HCT116 (cell line): ENCODE results near the gene ELF1.

Experiments
- POLR2AphosphoS5 ChIP-seq: IDR thresholded peaks from 2 replicates; pipeline ENCODE4 v1.6.1; 2011; ENCODE audit warnings: mild to moderate bottlenecking, low read depth, low read length, moderate library complexity
- TF ChIP-seq, protein P1 (sequence below), 3 experiments: fragments of 200-600 bp in 1 of 3; sonication (generic) in 1 of 3; IDR thresholded peaks in 2 of 3; conservative IDR thresholded peaks in 1 of 3; 2 replicates each; pipeline ENCODE4 v1.5.1; 2012 to 2017; ENCODE audit warnings: low read depth in 2 of 3, low read length in 2 of 3, antibody characterized with exemption in 1 of 3, borderline replicate concordance in 1 of 3, control low read depth in 1 of 3, mild to moderate bottlenecking in 1 of 3, mixed read lengths in 1 of 3, mixed run types in 1 of 3, moderate library complexity in 1 of 3; ENCODE audit not compliant: insufficient read depth in 1 of 3

GRCh38 chr13:41012536-41012935 is 6.6 kb downstream of the ELF1 start:
- no peak for TF ChIP-seq POLR2AphosphoS5
- TF ChIP-seq, protein P1, sequence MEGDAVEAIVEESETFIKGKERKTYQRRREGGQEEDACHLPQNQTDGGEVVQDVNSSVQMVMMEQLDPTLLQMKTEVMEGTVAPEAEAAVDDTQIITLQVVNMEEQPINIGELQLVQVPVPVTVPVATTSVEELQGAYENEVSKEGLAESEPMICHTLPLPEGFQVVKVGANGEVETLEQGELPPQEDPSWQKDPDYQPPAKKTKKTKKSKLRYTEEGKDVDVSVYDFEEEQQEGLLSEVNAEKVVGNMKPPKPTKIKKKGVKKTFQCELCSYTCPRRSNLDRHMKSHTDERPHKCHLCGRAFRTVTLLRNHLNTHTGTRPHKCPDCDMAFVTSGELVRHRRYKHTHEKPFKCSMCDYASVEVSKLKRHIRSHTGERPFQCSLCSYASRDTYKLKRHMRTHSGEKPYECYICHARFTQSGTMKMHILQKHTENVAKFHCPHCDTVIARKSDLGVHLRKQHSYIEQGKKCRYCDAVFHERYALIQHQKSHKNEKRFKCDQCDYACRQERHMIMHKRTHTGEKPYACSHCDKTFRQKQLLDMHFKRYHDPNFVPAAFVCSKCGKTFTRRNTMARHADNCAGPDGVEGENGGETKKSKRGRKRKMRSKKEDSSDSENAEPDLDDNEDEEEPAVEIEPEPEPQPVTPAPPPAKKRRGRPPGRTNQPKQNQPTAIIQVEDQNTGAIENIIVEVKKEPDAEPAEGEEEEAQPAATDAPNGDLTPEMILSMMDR (IDR thresholded peaks at IDR 0.05 in 2 of 3, conservative IDR thresholded peaks at IDR 0.05 in 1 of 3; ENCODE audit: borderline replicate concordance in 1 of 3, insufficient read depth in 1 of 3, low read depth in 2 of 3, low read length in 2 of 3), result no peak
